Sigmoid colon (tissue), 4 donors: ENCODE results near the gene NOS1AP.

ENCODE experiments used
- EP300 ChIP-seq, 4 donors: sonication (generic); formaldehyde crosslinking; IDR thresholded peaks; one replicate each; pipeline ENCODE4 v1.6.1; 2017; ENCODE audit warnings: antibody characterized with exemption in 4 of 4
- POLR2A ChIP-seq, 2 donors: fragments of 450-650 bp; IDR thresholded peaks; one replicate each; pipeline ENCODE4 v1.6.1; 2016; ENCODE audit warnings: antibody characterized with exemption in 2 of 2, mild to moderate bottlenecking in 2 of 2, moderate library complexity in 2 of 2
- POLR2AphosphoS5 ChIP-seq, 4 donors: sonication (generic); formaldehyde crosslinking; IDR thresholded peaks; one replicate each; pipeline ENCODE4 v1.6.1; 2017; ENCODE audit warnings: antibody characterized with exemption in 4 of 4
- TF ChIP-seq, protein P1 (sequence below), 4 experiments: fragments of 450-650 bp in 3 of 4; fragments of 200-600 bp in 1 of 4; IDR thresholded peaks; one replicate each; pipeline ENCODE4 v1.5.1; 2016 to 2019; ENCODE audit warnings: antibody characterized with exemption in 4 of 4, mild to moderate bottlenecking in 3 of 4, moderate library complexity in 2 of 4

DNA sequence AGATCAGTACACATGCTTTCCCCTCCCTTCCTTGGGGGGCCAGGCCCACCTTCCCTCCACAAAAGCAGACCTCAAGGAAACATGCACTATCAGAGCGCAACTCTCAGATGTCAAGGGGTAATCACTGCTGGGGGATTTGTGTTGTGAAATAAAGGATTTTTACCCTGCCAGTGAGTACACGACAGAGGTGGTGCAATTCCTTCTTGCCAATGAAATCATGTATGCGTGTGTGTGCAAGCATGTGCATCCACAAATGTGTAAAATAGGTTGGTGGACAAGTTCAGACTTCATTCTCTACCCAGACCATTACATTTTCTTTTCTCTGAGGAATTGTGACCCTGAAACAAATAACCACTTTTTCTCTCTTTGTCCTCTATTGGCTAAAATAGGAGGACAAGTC lies 9.8 kb upstream of the NOS1AP start:
- TF ChIP-seq, protein P1, sequence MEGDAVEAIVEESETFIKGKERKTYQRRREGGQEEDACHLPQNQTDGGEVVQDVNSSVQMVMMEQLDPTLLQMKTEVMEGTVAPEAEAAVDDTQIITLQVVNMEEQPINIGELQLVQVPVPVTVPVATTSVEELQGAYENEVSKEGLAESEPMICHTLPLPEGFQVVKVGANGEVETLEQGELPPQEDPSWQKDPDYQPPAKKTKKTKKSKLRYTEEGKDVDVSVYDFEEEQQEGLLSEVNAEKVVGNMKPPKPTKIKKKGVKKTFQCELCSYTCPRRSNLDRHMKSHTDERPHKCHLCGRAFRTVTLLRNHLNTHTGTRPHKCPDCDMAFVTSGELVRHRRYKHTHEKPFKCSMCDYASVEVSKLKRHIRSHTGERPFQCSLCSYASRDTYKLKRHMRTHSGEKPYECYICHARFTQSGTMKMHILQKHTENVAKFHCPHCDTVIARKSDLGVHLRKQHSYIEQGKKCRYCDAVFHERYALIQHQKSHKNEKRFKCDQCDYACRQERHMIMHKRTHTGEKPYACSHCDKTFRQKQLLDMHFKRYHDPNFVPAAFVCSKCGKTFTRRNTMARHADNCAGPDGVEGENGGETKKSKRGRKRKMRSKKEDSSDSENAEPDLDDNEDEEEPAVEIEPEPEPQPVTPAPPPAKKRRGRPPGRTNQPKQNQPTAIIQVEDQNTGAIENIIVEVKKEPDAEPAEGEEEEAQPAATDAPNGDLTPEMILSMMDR (IDR thresholded peaks at IDR 0.05) = no peak
- TF ChIP-seq POLR2AphosphoS5 (IDR thresholded peaks at IDR 0.05) (no peak), POLR2A (IDR thresholded peaks at IDR 0.05) (no peak), EP300 (IDR thresholded peaks at IDR 0.05) (no peak)
